Type B pancreatic cell (in vitro differentiated cells): ENCODE data around the gene SERP2. TPM values are rescaled to one million over a fixed set of nuclear protein-coding genes. Genes with fewer than 3 reads are reported as not detected.

Experiments used
- DNase-seq: peaks from one replicate; pipeline ENCODE4 v3.0.0; 2021; ENCODE audit warnings: mixed read lengths; ENCODE audit not compliant: unreplicated experiment; ENCODE audit errors: extremely low spot score
- H3K27ac Mint-ChIP-seq: 2 replicates; pipeline ENCODE4 v1.8.0; 2021; ENCODE audit warnings: mild to moderate bottlenecking, mixed read lengths
- H3K27me3 Mint-ChIP-seq: 2 replicates; pipeline ENCODE4 v1.8.0; 2021; ENCODE audit warnings: mixed read lengths
- H3K36me3 Mint-ChIP-seq: 2 replicates; pipeline ENCODE4 v1.8.0; 2021; ENCODE audit warnings: mixed read lengths
- H3K4me1 Mint-ChIP-seq: one replicate; pipeline ENCODE4 v1.8.0; 2021; ENCODE audit warnings: mixed read lengths; ENCODE audit not compliant: unreplicated experiment
- H3K4me3 Mint-ChIP-seq: 2 replicates; pipeline ENCODE4 v1.8.0; 2021; ENCODE audit warnings: mild to moderate bottlenecking, mixed read lengths
- H3K9me3 Mint-ChIP-seq: 2 replicates; pipeline ENCODE4 v1.8.0; 2021; ENCODE audit warnings: mixed read lengths
- CTCF ChIP-seq: fragments of 200-600 bp; sonication (generic); conservative IDR thresholded peaks from 2 replicates; pipeline ENCODE4 v1.5.0; 2021; ENCODE audit warnings: antibody characterized with exemption, mild to moderate bottlenecking
- total RNA-seq: library from RNA; stranded (reverse); gene quantifications from 2 replicates; pipeline ENCODE4 v1.2.1, GENCODE V29; 2021; ENCODE audit warnings: low replicate concordance

The SERP2 gene
- total RNA-seq, 1 donor from 2014 or later: 6.1 TPM

DNA sequence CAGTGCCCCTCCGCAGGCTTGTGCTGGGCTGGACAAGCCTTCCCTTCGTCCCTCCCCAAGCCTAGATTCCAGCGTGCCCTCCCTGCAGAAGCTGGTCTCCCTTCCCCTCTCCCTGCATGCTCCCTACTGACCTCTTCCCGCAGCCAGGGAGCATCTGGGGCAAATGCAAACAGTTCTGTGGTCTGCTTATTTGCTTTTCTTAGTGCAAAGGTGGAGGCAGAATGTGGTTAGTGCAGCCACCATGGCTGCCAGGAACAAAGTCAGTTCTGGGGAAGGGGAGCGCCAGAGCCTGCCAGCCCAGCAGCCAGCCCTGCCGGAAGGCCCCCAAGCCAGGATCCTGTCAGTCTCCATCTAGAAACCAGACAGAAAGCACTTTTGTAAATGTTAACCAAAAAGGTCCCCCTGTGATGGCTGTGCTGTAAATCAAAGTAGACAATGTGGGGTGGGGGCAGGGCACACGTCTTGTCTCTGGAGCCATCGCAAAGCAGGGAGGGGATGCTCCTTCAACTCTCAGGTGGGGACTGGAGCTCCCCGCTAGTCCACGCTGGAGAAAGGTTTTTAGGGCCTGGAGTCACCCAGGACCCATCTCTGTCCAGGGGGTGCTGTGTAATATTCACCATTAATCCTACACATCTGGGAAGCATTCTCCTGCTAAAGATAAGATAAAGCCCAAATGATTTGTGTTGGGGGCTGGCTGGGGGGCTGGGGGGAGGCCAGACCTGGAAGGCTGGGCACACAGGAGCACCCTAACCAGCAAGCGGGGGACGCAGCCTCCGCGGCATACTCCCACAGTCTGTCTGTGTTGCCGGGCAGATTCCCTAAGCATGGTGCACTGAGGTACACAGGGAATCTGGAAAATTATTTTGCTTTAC lies 30.9 kb downstream of the SERP2 start:
- Mint-ChIP-seq H3K27ac (peak overlapping the region; percentile 83), H3K9me3 (no peaks in the 10 kb centered on the region), H3K4me3 (peak overlapping the region; percentile 65), H3K4me1 (peaks cover 44% of the 10 kb centered on the region), H3K36me3 (no peaks in the 10 kb centered on the region), H3K27me3 (peaks cover 19% of the 10 kb centered on the region)
- no peak for TF ChIP-seq CTCF
- DNase-seq: no peak

- Mint-ChIP-seq H3K4me1 (peaks cover 36% of the 10 kb centered on the region), H3K27ac (no peak overlapping the region), H3K36me3 (no peaks in the 10 kb centered on the region), H3K4me3 (no peak overlapping the region), H3K27me3 (peaks cover 16% of the 10 kb centered on the region), H3K9me3 (no peaks in the 10 kb centered on the region)
- no peak for DNase-seq
- no peak for TF ChIP-seq CTCF
These were observed 33.0 kb downstream of the SERP2 start for GRCh38 chr13:44406617-44407016.

- Mint-ChIP-seq H3K4me1 (peaks cover 37% of the 10 kb centered on the region), H3K27me3 (peaks cover 13% of the 10 kb centered on the region)
- TF ChIP-seq CTCF: no peak
These were observed 33.8 kb downstream of the SERP2 start for GRCh38 chr13:44407379-44407778.

GRCh38 chr13:44407891-44408290 lies 34.3 kb downstream of the SERP2 start:
- H3K27ac Mint-ChIP-seq: no peak overlapping the region
- H3K27me3 Mint-ChIP-seq: peaks cover 13% of the 10 kb centered on the region
- H3K4me1 Mint-ChIP-seq: peaks cover 38% of the 10 kb centered on the region
- TF ChIP-seq CTCF: no peak
- no peaks in the 10 kb centered on the region for H3K36me3 Mint-ChIP-seq
- no peak for DNase-seq
- no peaks in the 10 kb centered on the region for H3K9me3 Mint-ChIP-seq
- H3K4me3 Mint-ChIP-seq: no peak overlapping the region

More at GRCh38 chr13:44407379-44407778, 33.8 kb downstream of the SERP2 start:
- no peaks in the 10 kb centered on the region for H3K9me3 Mint-ChIP-seq
- H3K4me3 Mint-ChIP-seq: no peak overlapping the region
- DNase-seq: no peak
- H3K36me3 Mint-ChIP-seq: no peaks in the 10 kb centered on the region
- no peak overlapping the region for H3K27ac Mint-ChIP-seq

- DNase-seq: no peak
- H3K9me3 Mint-ChIP-seq: no peaks in the 10 kb centered on the region
- no peak overlapping the region for H3K4me3 Mint-ChIP-seq
These were observed 36.0 kb downstream of the SERP2 start for GRCh38 chr13:44409595-44409994.

More at GRCh38 chr13:44409595-44409994, 36.0 kb downstream of the SERP2 start:
- Mint-ChIP-seq H3K36me3 (no peaks in the 10 kb centered on the region), H3K4me1 (peaks cover 26% of the 10 kb centered on the region), H3K27ac (no peak overlapping the region), H3K27me3 (peaks cover 8% of the 10 kb centered on the region)
- TF ChIP-seq CTCF: no peak
